DMS153 treated with DMSO at 0.1 percent for 48 hours (cell line): ENCODE measurements around the gene FTO.
"Not testable (repeated sequence)": the region's sequence is repeated elsewhere in the genome, so short reads cannot be mapped to it uniquely, and the experiment has no call there.

ENCODE experiments used
- DNase-seq: peaks from one replicate; lab custom pipeline; 2025; ENCODE audit not compliant: unreplicated experiment; lab: John Stamatoyannopoulos, UW

Gene FTO

GRCh38 chr16:53703590-53704444 lies at the start of gene FTO, which contains the start of gene RPGRIP1L:
FTO (plus strand) TSS chr16:53704156.
RPGRIP1L (minus strand) TSS chr16:53703859; CDS start chr16:53700723, 3,136 bp downstream.
- peak; percentile 73 for DNase-seq

DNA sequence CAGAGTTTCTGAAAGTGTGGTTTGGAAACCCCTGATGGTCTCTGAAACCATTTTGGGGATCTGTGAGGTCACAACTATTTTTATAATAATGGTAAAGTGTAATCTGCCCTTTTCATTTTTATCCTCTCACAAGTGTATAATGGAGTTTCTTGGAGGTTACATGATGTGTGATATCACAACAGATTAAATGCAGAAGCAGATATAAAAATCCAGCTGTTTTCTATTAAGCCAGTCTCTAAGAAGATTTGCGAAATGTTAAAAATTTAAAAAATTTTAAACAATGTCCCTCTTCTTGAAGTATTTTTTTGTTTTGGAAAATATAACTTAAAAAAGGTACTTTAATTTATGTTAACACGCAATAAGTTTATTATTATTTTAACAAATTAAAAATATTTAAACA lies 49.0 kb upstream of the FTO start:
- DNase-seq = no peak

DNA sequence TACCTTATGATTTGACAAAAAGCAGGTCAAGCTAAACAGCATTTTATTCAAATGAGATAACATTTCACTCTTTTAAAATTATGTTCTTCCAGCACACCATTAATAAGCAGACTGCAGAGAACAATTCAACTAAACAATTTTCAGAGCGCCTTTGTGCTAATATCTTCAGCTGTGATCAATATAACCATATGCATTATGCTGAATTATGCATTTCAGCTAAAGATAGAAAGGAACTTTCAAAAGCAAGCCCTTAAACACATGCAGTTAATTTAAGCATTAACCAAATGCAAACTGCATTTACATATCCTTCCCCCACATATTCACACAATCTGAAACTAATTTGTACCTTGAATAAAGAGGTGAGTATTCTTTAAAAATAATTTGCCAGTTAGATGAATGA lies 41.9 kb upstream of the FTO start:
- DNase-seq = no peak

- DNase-seq = no peak
Observed at GRCh38 chr16:53664724-53665345, 39.1 kb upstream of the FTO start.

DNA sequence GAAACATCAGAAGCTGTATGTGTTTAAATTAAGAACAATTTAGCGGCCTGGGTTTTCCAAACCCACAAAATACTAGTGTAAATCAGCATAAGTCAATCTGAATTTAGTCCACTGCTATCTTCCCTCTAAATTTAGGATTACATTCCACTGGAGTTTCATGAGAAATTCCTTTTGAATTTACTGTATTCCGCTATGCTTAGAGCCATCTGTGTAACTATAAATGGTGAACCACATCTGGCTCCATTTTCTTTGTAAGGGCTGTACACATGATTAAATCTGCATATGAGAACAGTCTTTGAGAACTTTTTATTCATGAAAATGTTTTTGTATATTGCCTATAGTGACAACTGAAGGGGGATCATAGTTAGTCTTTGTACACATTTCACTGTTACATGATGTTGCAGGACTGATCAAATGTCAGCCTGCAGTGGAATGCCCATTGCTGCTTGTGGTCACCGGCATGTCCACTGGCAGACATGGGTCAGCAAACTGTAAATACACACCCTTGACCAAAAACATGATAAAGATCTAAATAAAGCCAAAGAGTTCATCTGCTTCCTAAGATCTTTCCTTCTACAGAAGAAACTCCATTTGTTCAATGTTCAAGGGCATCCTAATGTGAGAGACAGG lies 37.1 kb upstream of the FTO start:
- DNase-seq = no peak

DNA sequence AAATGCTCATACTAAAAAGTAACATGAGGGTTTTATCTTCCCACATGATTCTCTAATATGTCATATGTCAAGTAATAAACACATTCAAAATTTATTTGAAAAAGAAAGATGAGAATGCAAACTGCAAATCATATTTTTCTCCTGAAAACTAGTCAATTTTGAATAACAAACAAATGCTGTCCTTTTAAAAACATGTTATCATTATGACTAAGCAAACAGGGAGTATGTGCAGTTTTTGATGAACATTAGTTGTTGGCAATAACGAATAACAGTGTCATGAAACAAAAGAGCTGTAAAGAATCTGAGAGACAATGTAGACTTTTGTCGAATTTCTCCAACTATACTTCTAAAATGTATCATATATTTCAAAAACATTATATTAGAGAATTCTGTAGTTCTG lies 35.1 kb upstream of the FTO start:
- DNase-seq = no peak

GRCh38 chr16:53672461-53672860 lies 31.5 kb upstream of the FTO start:
- DNase-seq = no peak

DNA sequence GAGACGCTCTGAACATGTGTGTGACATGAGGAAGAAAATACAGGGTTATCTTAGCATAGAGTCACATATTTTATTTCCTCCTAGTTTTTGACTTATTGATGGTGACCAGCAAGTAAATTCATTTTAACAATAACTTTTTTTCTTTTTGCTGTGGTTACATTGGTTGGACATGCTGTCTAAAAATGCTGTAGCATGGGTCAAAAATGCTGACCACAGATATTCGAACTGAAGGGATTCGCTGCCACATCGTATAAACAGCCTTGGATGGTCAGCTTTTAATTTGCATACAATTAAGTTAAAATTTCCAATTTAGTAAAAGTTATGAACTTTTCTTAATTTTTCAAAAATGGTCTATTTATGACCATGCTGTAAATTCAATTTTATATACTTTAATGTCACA lies 30.8 kb upstream of the FTO start:
- DNase-seq = no peak

- DNase-seq = no peak
Observed at GRCh38 chr16:53678155-53678554, 25.8 kb upstream of the FTO start.

- no peak for DNase-seq
Observed at GRCh38 chr16:53678756-53679343, 25.1 kb upstream of the FTO start.

DNA sequence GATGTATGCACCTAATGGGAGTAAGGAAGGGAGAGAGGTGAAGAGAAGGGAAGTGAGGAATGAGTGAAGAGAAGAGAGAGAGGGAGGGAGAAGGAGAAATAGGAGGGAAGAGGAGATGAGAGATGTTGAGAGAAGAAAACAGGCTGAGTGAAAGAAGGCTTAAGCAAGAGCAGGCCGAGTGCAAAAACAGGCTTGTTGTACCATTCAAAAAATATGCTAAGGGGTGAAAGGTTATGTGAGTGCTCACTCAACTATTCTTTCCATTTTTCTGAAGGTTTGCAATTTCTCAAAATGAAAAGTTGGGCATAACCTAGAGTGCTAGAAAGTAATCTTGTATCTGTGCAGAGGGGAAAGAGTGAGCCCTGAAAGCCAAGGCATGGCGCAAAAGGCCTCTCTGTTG lies 23.2 kb upstream of the FTO start:
- no peak for DNase-seq

DNA sequence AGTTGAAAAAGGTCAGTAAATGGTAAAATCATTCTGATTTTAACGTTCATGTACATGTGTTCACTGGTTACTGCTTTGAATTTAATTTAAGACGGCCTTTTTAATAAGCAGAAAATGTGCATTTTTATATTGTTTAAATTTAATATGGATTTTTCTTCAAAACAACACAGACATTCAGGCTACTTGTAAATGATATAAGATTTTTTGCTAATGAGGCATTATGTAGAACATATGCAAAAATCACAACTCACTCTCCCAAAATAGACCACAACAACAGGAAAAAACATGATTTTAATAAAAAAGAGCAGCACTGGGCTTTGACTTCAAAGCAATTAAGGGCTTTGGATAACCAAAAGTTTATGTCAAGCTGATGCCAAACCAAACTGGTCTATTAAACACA lies 22.6 kb upstream of the FTO start:
- no peak for DNase-seq

DNA sequence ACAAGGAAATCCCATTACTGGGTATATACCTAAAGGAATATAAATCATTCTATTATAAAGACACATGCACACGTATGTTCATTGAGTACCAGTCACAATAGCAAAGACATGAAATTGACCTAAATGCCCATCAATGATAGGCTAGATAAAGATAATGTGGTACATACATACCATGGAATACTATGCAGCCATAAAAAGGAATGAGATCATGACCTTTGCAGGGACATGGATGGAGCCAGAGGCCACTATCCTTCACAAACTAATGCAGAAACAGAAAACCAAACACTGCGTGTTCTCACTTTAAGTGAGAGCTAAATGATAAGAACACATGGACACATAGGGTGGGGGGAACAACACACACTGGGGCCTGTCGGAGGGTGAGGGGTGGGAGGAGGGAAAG lies 18.6 kb upstream of the FTO start:
- DNase-seq = not testable (repeated sequence)

DNA sequence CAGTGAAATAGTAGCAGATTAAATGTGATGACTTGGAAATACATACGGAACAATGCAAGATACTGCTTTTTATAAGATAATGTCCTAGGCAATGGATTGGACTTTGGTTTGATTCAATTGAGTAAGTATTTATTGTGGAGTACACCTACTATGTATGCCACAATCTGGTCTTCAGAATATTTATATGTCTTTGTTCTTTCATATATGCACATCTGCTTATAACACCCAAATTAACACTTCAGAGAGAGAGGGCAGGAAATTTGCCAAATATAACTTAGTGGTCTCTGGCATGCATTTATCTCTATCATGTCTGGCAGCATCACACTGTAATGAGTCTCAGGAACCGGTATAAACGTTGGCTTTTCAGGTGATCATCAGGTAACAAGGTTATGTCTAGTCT lies 17.2 kb upstream of the FTO start:
- DNase-seq = no peak

- no peak for DNase-seq
Observed at GRCh38 chr16:53689636-53690035, 14.3 kb upstream of the FTO start.

DNA sequence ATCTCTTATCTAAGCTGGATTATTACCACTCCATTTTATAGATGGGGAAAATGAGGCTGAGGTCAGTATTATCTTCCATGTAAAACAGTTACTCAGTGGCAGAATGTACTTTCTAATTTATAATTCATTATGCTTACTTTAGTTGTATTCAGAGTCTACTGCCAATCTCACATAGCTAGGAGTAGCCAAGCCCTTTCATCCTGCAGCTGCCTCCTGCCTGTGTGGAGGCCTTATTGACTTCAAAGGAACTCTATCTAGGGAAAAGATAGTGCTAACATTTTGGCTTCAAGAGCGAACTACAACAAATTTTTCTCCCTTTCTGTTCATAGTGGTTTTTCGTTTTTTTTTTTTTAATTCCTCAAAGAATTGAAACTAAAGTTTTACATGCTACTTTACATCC lies 13.2 kb upstream of the FTO start:
- no peak for DNase-seq

GRCh38 chr16:53692146-53692545 lies 11.8 kb upstream of the FTO start:
- no peak for DNase-seq

- no peak for DNase-seq
Observed at GRCh38 chr16:53693320-53693719, 10.6 kb upstream of the FTO start.

- DNase-seq = no peak
Observed at GRCh38 chr16:53695070-53695469, 8.9 kb upstream of the FTO start.

- not testable (repeated sequence) for DNase-seq
Observed at GRCh38 chr16:53698271-53698670, 5.7 kb upstream of the FTO start.

DNA sequence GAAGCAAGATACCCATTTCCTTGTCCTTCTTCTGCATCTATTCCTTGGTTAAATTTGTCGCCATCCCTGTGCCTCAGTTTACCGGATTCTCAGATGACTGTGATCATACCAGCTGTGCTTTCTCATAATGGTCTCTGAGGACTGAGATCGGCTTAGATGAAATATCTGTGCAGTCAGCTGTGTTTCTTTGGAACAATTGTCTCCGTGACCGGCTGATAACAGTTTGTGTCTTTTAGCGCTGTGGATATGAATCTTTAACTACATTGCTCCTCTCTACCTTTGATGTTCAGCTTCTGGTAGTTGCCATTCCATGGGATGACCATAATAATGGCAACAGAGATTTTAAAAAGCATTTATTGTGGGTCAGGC lies 473 bp downstream of the FTO start:
- DNase-seq = no peak

DNA sequence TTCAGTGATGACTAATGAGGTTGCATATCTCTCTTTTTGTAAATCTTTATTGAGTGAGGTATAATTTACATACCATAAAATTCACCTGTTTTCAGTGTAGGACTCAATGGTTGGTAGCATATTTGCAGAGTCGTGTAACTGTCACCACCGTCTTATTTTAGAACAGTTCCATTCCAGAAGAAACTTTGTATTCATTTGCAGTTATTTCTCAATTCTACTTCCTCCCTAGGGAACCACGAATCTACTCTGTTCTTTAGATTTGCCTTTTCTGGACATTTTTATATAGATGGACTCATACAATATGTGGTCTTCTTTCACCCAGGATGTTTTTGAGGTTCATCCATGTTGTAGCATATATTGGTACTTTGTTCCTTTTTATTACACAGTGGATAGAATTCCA lies 3.7 kb downstream of the FTO start:
- DNase-seq = no peak
